Hematopoietic multipotent progenitor cell treated with erythropoietin and hydrocortisone succinate and interleukin-3 and kit ligand, for 15 days (in vitro differentiated cells): ENCODE data around the gene POU2AF2.

Experiments
- DNase-seq: peaks from one replicate; pipeline ENCODE4 v3.0.0-alpha.2; 2015; ENCODE audit warnings: low spot score

POU2AF2 gene

DNA sequence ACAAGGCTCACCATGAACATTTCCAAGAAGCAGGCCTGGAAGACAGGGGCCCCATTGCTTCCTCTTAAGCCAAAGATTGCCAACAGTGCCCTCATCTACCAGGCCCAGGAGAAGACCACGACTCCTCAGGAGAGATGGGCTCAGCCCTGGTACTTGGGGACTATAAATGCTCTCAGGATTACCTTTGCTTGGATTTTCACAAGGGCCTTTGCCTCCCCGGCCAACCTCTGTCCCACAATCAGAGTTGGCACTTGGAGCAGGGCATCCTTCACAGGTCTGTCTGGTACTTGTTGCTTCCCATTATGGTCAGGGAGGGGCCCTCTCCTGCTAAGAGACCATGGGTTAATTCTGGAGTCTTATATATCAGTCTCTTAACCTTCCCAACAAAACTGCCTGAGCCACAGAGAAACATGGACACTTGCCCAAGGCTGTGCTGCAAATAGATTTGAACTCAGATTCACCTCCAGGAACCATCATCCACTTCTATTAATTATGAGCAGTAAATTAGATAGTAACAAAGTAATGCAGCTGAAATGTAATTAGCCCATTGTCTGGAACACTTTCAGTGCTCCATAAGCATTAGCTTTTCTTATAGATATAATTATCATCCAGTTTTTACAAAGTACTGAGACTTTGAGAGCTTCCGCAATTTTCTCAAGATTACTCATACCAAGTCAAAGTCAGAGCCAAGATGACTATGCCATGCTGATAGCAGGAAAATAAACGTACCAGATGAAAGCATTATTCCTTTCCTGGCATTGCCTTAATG lies 86.4 kb downstream of the POU2AF2 start:
- DNase-seq: no peak

DNA sequence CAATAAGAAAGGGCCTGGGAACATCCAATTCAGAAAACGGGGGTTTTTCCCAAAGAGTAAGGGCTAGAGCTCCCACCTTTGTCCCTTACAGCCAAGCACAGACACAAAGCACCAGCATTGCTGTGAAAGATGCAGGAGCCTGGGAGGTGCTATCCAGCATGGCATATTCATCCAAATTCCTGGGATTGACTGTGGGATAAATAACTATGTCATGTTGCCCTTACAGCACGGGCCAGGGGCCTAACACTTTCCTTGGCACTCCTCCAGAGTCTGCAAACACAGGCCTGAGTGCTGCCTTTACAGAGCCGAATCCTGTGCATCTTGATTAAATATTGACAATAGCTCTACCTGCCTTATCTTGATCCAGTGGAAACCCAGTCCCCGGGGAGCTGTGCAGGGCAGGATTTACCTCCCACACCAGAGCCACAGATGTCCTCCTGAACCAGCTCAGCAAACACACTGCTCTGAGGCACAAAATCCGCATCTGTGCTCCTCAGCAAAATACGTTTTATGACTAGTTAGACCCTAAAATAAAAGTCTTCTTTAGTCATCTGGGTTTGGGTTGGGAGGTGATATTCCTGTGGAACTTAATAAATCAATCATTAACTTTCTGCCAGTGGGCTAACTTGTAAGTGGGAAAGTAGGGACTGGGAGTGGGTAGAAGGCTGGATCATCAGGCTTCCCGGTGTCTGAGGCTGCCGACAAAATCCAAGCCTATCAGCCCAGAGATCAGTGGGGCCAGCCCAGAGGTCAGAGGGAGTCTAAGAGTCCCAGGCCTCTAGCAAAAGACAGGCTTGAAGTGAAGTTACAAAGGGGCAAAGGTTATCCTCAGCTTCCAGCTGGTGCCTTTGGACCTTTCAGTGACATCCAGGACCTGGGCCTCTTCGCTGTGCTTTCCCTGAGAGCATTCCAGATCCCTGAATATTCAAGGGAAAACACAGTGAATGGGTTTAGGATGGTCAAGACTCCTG lies 89.3 kb downstream of the POU2AF2 start:
- no peak for DNase-seq

DNA sequence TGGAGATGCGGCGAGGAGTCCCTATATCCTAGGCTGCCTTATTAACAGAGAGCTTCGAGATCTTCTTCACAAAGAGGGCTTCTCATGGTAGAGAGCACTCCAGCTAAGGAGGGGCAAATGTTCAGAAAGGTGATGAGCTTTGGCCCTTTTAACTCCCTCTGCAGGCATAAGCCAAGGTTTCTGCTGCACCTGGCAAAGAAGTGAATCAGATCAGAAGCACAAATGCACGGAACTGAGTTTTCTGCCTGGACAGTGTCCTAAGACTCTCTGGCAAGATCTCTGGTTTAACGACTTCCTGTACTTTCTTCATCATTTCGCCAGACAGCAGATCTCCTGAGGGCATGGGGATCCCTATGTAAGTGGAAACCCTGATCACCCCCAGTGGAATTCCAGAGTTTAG lies 90.0 kb downstream of the POU2AF2 start:
- no peak for DNase-seq
